ENCODE measurements around the gene SAMD3.
"Not testable (repeated sequence)": the region's sequence is repeated elsewhere in the genome, so short reads cannot be mapped to it uniquely, and the experiment has no call there.

Gene SAMD3

GRCh38 chr6:130173377-130174004, 49.3 kb downstream of the SAMD3 start:
- not testable (repeated sequence) for DNase-seq (ENCODE audit: low spot score)

GRCh38 chr6:130170160-130170559, 52.6 kb downstream of the SAMD3 start:
- DNase-seq (ENCODE audit: low spot score): not testable (repeated sequence)

GRCh38 chr6:130167655-130168054, 55.1 kb downstream of the SAMD3 start:
- no peak for DNase-seq (ENCODE audit: low spot score)

- no peak for DNase-seq (ENCODE audit: low spot score)
Measured at GRCh38 chr6:130164251-130164650, 58.5 kb downstream of the SAMD3 start.

- DNase-seq (ENCODE audit: low spot score): no peak
Measured at GRCh38 chr6:130163266-130163665, 59.5 kb downstream of the SAMD3 start.

GRCh38 chr6:130162421-130162820, 60.3 kb downstream of the SAMD3 start:
- no peak for DNase-seq (ENCODE audit: low spot score)

GRCh38 chr6:130161683-130162404, 60.9 kb downstream of the SAMD3 start:
- no peak for DNase-seq (ENCODE audit: low spot score)

- no peak for DNase-seq (ENCODE audit: low spot score)
Measured at GRCh38 chr6:130159956-130160355, 62.8 kb downstream of the SAMD3 start.

- no peak for DNase-seq (ENCODE audit: low spot score)
Measured at GRCh38 chr6:130158548-130158947, 64.2 kb downstream of the SAMD3 start.

GRCh38 chr6:130158056-130158455, 64.7 kb downstream of the SAMD3 start:
- DNase-seq (ENCODE audit: low spot score): no peak

GRCh38 chr6:130156908-130157307, 65.8 kb downstream of the SAMD3 start:
- no peak for DNase-seq (ENCODE audit: low spot score)

GRCh38 chr6:130152908-130153510, 69.7 kb downstream of the SAMD3 start:
- DNase-seq (ENCODE audit: low spot score): no peak

GRCh38 chr6:130150906-130151305, 71.8 kb downstream of the SAMD3 start:
- DNase-seq (ENCODE audit: low spot score): no peak

GRCh38 chr6:130149016-130149415, 73.7 kb downstream of the SAMD3 start:
- not testable (repeated sequence) for DNase-seq (ENCODE audit: low spot score)

GRCh38 chr6:130148181-130148580, 74.6 kb downstream of the SAMD3 start:
- no peak for DNase-seq (ENCODE audit: low spot score)

- no peak for DNase-seq (ENCODE audit: low spot score)
Measured at GRCh38 chr6:130147111-130147510, 75.6 kb downstream of the SAMD3 start.

- DNase-seq (ENCODE audit: low spot score): no peak
Measured at GRCh38 chr6:130143709-130144108, 79.0 kb downstream of the SAMD3 start.

- no peak for DNase-seq (ENCODE audit: low spot score)
Measured at GRCh38 chr6:130140084-130140483, 82.7 kb downstream of the SAMD3 start.

- DNase-seq (ENCODE audit: low spot score): no peak
Measured at GRCh38 chr6:130138909-130139242, 83.9 kb downstream of the SAMD3 start.

GRCh38 chr6:130138116-130138908, 84.4 kb downstream of the SAMD3 start:
- DNase-seq (ENCODE audit: low spot score): peak; percentile 35

- no peak for DNase-seq (ENCODE audit: low spot score)
Measured at GRCh38 chr6:130136798-130137197, 86.0 kb downstream of the SAMD3 start.

GRCh38 chr6:130134582-130134981, 88.2 kb downstream of the SAMD3 start:
- DNase-seq (ENCODE audit: low spot score): peak; percentile 46

GRCh38 chr6:130132286-130132701, 90.5 kb downstream of the SAMD3 start:
- peak; percentile 82 for DNase-seq (ENCODE audit: low spot score)

Measured in activated CD4-positive, alpha-beta T cell treated with anti-CD3 and anti-CD28 coated beads, Interleukin-2, Interleukin-4, amounts not matched to agents 100 ng/mL and 50 ng/mL, durations not matched to agents 16 hours and 8 hours (primary cell).